ENCODE results near the gene TSPAN15. TPM values are rescaled to one million over a fixed set of nuclear protein-coding genes. Genes with fewer than 3 reads are reported as not detected.

TSPAN15 gene
- total RNA-seq, 1 experiment from 2014 or later = 7.7 TPM

DNA sequence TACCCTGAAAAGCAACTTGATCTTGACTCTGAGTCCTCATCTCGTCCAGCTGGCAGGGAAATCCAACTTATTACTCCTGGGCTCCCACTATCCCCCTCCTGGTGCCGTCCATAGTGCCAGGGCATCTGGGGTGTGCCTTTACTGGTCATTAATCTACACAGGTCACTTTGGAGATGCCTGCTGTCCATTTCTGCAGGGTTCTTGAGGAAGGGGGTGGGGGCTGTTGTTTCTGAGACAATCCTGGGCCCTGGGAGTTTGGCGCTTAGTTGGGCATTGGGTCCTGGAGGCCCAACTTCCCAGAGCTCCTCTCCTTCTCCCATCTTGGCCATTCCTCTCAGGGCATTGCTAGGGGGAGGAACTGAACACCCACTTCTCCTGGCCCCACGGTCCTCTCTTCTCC is 28.6 kb upstream of the TSPAN15 start:
- H3K23ac ChIP-seq (ENCODE audit: insufficient read length, low read depth, low read length) = no peak overlapping the region
- H3K79me2 ChIP-seq (ENCODE audit: insufficient read depth, low read length) = no peaks in the 10 kb centered on the region
- H3K4me1 ChIP-seq (ENCODE audit: insufficient read depth, low read length) = no peaks in the 10 kb centered on the region
- no peak overlapping the region for H3K18ac ChIP-seq (ENCODE audit: insufficient read length, low read depth, low read length)
- H3T11ph ChIP-seq (ENCODE audit: low read length) = no peak overlapping the region
- H4K8ac ChIP-seq (replicated peaks; ENCODE audit: insufficient read length, low read depth, low read length) = no peak overlapping the region
- H3K23me2 ChIP-seq (ENCODE audit: insufficient read length, low read depth, low read length, poor library complexity, severe bottlenecking) = no peaks in the 10 kb centered on the region
- no peak overlapping the region for H3K27ac ChIP-seq (ENCODE audit: insufficient read length, low read depth, low read length)
- H4K20me1 ChIP-seq (ENCODE audit: control insufficient read depth, insufficient read depth, insufficient read length) = no peaks in the 10 kb centered on the region
- H3K79me1 ChIP-seq (ENCODE audit: insufficient read depth, low read depth, low read length, poor library complexity, severe bottlenecking) = no peaks in the 10 kb centered on the region
- no peak overlapping the region for H2BK5ac ChIP-seq (ENCODE audit: insufficient read length, low read length)
- H3K9me3 ChIP-seq (ENCODE audit: control insufficient read depth, low read depth, low read length) = no peaks in the 10 kb centered on the region
- H2AFZ ChIP-seq (ENCODE audit: low read length) = no peak overlapping the region
- TF ChIP-seq, protein P1, sequence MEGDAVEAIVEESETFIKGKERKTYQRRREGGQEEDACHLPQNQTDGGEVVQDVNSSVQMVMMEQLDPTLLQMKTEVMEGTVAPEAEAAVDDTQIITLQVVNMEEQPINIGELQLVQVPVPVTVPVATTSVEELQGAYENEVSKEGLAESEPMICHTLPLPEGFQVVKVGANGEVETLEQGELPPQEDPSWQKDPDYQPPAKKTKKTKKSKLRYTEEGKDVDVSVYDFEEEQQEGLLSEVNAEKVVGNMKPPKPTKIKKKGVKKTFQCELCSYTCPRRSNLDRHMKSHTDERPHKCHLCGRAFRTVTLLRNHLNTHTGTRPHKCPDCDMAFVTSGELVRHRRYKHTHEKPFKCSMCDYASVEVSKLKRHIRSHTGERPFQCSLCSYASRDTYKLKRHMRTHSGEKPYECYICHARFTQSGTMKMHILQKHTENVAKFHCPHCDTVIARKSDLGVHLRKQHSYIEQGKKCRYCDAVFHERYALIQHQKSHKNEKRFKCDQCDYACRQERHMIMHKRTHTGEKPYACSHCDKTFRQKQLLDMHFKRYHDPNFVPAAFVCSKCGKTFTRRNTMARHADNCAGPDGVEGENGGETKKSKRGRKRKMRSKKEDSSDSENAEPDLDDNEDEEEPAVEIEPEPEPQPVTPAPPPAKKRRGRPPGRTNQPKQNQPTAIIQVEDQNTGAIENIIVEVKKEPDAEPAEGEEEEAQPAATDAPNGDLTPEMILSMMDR (conservative IDR thresholded peaks at IDR 0.05) = no peak
- no peak overlapping the region for H2AK5ac ChIP-seq (ENCODE audit: insufficient read length, low read length)
- no peak overlapping the region for H3K56ac ChIP-seq (ENCODE audit: insufficient read length, low read depth, low read length)
- no peak overlapping the region for H2BK120ac ChIP-seq (ENCODE audit: low read depth, low read length, poor library complexity, severe bottlenecking)
- H3K27me3 Mint-ChIP-seq (ENCODE audit: low read depth) = peaks cover 10% of the 10 kb centered on the region; the same call in 1 of the 2 replicates
- no CpG with 5 or more reads among the region's 4 CpGs for WGBS (ENCODE audit: extremely low coverage, insufficient read length, low lambda C conversion rate)
- H3K9ac ChIP-seq (ENCODE audit: extremely low read depth, insufficient read length, low read length) = no peak overlapping the region
- H2BK12ac ChIP-seq (ENCODE audit: insufficient read length, low read depth, low read length) = no peak overlapping the region
- no peak overlapping the region for H3K27ac Mint-ChIP-seq
- no peak overlapping the region for H4K5ac ChIP-seq (ENCODE audit: insufficient read length, low read depth, low read length)
- H3K9me3 Mint-ChIP-seq = no peaks in the 10 kb centered on the region
- no peak overlapping the region for H2BK20ac ChIP-seq (ENCODE audit: low read depth, low read length, poor library complexity, severe bottlenecking)
- H4K91ac ChIP-seq (ENCODE audit: insufficient read length, low read depth, low read length) = no peak overlapping the region
- H3K4me1 Mint-ChIP-seq = peaks cover 0 to 6% of the 10 kb centered on the region in 2 experiments; a peak in 2 of 4 replicates
- H2BK15ac ChIP-seq (ENCODE audit: low read depth, low read length) = no peak overlapping the region
- no peaks in the 10 kb centered on the region for H3K27me3 ChIP-seq (ENCODE audit: insufficient read depth, low read length)
- H3K4ac ChIP-seq (ENCODE audit: low read depth, low read length) = no peak overlapping the region
- H3K36me3 Mint-ChIP-seq (ENCODE audit: insufficient read depth in 1 of 3, low read depth in 3 of 3) = no peaks in the 10 kb centered on the region
- no peak overlapping the region for H3K4me2 ChIP-seq (ENCODE audit: insufficient read depth, insufficient read length, low read length)
- H3K14ac ChIP-seq (ENCODE audit: insufficient read depth, low read length) = no peak overlapping the region
- H3K4me3 Mint-ChIP-seq = no peak overlapping the region
- no peak for DNase-seq

All from H9 (cell line).